Left ventricle myocardium inferior (tissue), 1 donor: Measurements from ENCODE around the gene ARHGAP20. TPM values are rescaled to one million over a fixed set of nuclear protein-coding genes. Genes with fewer than 3 reads are reported as not detected.
"Not testable (repeated sequence)": the region's sequence is repeated elsewhere in the genome, so short reads cannot be mapped to it uniquely, and the experiment has no call there.

Experiments
- DNase-seq: peaks from one replicate; pipeline ENCODE4 v3.0.0-alpha.2; 2020
- H3K27ac ChIP-seq: fragments of 200-600 bp; replicated peaks from 2 replicates; pipeline ENCODE4 v1.8.0; 2021
- H3K27me3 ChIP-seq: fragments of 200-600 bp; 2 replicates; pipeline ENCODE4 v1.8.0; 2021; ENCODE audit warnings: low read depth
- H3K36me3 ChIP-seq: fragments of 200-600 bp; 2 replicates; pipeline ENCODE4 v1.8.0; 2021
- H3K4me1 ChIP-seq: fragments of 200-600 bp; 2 replicates; pipeline ENCODE4 v1.8.0; 2021
- H3K4me3 ChIP-seq: fragments of 200-600 bp; 2 replicates; pipeline ENCODE4 v1.8.0; 2021; ENCODE audit warnings: mild to moderate bottlenecking, moderate library complexity
- H3K9me3 ChIP-seq: fragments of 200-600 bp; replicated peaks from 2 replicates; pipeline ENCODE4 v1.8.0; 2021
- intact Hi-C: fragments of 100-400 bp; cut with micrococcal nuclease; formaldehyde crosslinking; loops from one replicate; pipeline ENCODE4 v1.11.0; 2022
- total RNA-seq: library from RNA; stranded (reverse); fragmentation: NEBNext Ultra II Directional; extraction: Animal tissue kit (Norgen Biotek cat#: 25700); gene quantifications from one replicate; pipeline ENCODE4 v1.2.1, GENCODE V29; 2021
- TF ChIP-seq, protein P1 (sequence below): fragments of 200-600 bp; IDR thresholded peaks from 2 replicates; pipeline ENCODE4 v1.8.0; 2021; ENCODE audit warnings: antibody characterized with exemption, mild to moderate bottlenecking, borderline replicate concordance
- donor health status: DM: no; HTN: yes; CAD: no; lungs with severe emphysema.

ARHGAP20 gene
- total RNA-seq, 1 donor from 2014 or later: 0.16 TPM

DNA sequence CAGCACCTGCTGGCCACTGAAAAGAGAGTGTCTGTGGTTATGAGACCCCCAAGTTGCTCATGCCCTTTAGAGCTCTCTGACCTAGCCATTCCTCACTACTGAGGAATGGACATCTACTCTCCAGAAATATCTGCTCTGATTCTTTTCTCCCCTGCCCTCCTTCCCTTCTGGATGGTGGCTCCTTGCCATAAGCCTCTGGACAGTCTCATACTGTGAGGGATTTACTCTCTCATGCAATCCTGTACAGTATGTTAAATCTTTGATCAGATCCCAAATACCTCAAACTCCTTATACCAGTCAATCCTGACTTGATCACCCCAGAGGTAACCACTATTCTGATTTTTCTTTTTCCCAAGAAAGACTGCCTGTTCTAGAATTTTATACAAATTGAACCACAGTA is 80.7 kb downstream of the ARHGAP20 start:
- TF ChIP-seq, protein P1, sequence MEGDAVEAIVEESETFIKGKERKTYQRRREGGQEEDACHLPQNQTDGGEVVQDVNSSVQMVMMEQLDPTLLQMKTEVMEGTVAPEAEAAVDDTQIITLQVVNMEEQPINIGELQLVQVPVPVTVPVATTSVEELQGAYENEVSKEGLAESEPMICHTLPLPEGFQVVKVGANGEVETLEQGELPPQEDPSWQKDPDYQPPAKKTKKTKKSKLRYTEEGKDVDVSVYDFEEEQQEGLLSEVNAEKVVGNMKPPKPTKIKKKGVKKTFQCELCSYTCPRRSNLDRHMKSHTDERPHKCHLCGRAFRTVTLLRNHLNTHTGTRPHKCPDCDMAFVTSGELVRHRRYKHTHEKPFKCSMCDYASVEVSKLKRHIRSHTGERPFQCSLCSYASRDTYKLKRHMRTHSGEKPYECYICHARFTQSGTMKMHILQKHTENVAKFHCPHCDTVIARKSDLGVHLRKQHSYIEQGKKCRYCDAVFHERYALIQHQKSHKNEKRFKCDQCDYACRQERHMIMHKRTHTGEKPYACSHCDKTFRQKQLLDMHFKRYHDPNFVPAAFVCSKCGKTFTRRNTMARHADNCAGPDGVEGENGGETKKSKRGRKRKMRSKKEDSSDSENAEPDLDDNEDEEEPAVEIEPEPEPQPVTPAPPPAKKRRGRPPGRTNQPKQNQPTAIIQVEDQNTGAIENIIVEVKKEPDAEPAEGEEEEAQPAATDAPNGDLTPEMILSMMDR: no peak
- no peaks in the 10 kb centered on the region for H3K4me1 ChIP-seq
- H3K9me3 ChIP-seq: no peaks in the 10 kb centered on the region
- no peaks in the 10 kb centered on the region for H3K36me3 ChIP-seq
- no peak overlapping the region for H3K4me3 ChIP-seq
- no peak overlapping the region for H3K27ac ChIP-seq
- DNase-seq: no peak
- intact Hi-C loops: no loop called here
- no peaks in the 10 kb centered on the region for H3K27me3 ChIP-seq

DNA sequence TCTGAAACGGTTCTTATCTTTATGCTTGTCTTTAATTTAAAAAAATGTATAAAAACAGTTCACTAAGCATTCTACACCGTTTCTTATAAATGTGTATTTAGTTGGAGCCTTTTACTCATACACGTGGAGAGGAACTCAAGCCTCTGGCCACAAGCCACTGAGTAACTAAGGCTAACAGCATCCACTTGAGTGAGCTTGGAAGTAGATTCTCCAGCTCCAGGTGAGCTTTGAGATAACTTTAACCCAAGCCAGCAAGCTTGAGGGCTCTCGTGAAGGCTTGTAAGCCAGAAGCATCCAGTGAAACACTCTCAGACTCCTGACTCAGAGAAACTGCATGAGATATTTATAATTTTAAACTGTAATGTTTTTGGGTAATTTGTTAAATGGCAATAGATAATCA is 82.6 kb downstream of the ARHGAP20 start:
- no peaks in the 10 kb centered on the region for H3K9me3 ChIP-seq
- no peaks in the 10 kb centered on the region for H3K36me3 ChIP-seq
- TF ChIP-seq, protein P1: no peak
- no peak overlapping the region for H3K27ac ChIP-seq
- no peaks in the 10 kb centered on the region for H3K4me1 ChIP-seq
- H3K27me3 ChIP-seq: no peaks in the 10 kb centered on the region
- intact Hi-C loops: no loop called here
- DNase-seq: no peak
- no peak overlapping the region for H3K4me3 ChIP-seq

DNA sequence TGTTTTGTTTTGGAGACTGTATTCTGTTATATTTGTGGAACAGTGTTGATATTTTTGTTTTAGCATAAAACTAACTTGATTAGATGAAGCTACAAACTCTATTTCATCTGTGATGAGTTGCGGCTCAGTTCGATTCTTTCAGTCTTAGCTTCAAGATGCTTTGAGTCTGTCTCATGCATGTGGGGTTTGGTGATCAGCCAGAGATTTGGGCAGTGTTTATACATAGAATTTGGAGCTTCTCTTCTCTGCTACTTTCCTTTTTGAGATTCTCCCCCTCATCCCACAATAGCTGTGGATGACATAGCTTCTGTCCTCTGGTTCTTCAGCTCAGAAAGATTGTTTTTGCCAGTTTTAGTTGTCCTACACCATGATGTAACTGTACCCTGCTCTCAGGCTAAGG is 90.4 kb downstream of the ARHGAP20 start:
- Histone ChIP-seq H3K4me1 (no peaks in the 10 kb centered on the region), H3K27me3 (no peaks in the 10 kb centered on the region), H3K9me3 (peaks cover 11% of the 10 kb centered on the region), H3K4me3 (no peak overlapping the region), H3K27ac (no peak overlapping the region), H3K36me3 (no peaks in the 10 kb centered on the region)
- TF ChIP-seq, protein P1: no peak
- intact Hi-C loops: no loop called here
- no peak for DNase-seq

DNA sequence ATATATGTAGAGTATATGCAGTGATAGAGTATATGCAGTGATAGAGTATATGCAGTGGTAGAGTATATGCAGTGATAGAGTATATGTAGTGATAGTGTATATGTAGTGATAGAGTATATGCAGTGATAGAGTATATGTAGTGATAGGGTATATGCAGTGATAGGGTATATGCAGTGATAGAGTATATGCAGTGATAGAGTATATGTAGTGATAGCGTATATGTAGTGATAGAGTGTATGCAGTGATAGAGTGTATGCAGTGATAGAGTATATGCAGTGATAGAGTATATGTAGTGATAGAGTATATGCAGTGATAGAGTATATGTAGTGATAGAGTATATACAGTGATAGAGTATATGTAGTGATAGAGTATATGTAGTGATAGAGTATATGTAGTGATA is 92.9 kb downstream of the ARHGAP20 start:
- H3K36me3 ChIP-seq, H3K4me3 ChIP-seq, H3K27me3 ChIP-seq, H3K4me1 ChIP-seq, H3K27ac ChIP-seq, DNase-seq, intact Hi-C loops: not testable (repeated sequence)
- H3K9me3 ChIP-seq: peaks cover 15% of the 10 kb centered on the region

DNA sequence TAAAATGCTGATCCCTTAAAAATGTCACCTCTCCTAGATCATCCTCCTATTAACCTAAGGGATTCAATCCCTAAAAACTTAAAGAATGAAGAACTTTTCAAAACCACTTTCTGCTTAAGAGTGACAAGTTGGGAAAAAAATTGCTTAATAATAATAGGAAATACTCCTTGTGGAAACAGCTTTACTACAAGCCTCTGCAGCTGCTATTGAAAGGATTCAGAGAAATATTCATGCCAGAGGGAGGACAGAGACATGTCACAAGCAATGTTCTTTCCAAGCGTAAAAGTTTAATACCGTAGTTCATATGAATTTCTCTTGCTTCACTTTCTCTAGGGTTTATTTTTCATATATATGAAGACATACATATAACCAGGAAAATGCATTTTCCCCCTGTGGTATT is 98.2 kb downstream of the ARHGAP20 start:
- no peak for DNase-seq
- intact Hi-C loops: no loop called here

DNA sequence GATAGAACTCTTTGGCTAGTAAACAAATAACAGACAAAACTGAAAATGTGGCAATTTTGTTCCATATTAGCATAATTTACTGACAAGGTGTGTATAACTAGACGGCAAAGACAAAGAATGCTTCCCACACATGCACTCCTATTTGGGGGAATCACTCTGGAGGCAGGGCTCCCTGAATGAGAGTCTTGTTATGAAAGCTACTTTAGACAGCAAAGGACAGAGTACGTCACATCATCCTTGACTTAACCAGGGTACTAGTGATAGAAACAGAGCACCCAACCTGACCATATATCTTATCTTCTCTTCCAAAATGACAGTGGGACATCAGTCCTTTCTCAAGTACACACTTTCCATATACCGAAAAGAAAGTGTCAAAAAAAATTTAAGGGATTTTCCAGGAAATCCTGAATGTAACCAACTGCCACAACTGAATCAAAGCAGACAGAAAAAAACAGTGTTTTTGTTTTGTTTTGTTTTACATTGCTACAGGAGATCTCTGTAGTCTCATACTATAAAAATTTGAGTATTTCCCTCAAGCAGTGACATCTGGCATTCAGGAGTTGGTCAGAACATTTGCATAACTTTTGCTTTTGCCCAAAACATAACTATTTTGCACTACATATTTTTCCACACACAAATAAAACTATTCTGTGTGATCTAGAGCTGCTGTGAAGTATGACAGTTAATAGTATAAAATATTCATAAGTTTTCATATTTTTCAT is 98.9 kb downstream of the ARHGAP20 start:
- DNase-seq: no peak
- Histone ChIP-seq H3K4me1 (no peaks in the 10 kb centered on the region), H3K27me3 (no peaks in the 10 kb centered on the region), H3K36me3 (no peaks in the 10 kb centered on the region), H3K4me3 (no peak overlapping the region), H3K27ac (no peak overlapping the region), H3K9me3 (peaks cover 10% of the 10 kb centered on the region)
- TF ChIP-seq, protein P1: no peak
- intact Hi-C loops: no loop called here

More for the DNA sequence above, 98.2 kb downstream of the ARHGAP20 start:
- Histone ChIP-seq H3K4me3 (no peak overlapping the region), H3K9me3 (peaks cover 10% of the 10 kb centered on the region), H3K36me3 (no peaks in the 10 kb centered on the region), H3K27me3 (no peaks in the 10 kb centered on the region), H3K4me1 (no peaks in the 10 kb centered on the region), H3K27ac (no peak overlapping the region)
- TF ChIP-seq, protein P1: no peak
